ENCODE measurements around the gene NT5DC3. TPM values are rescaled to one million over a fixed set of nuclear protein-coding genes. Genes with fewer than 3 reads are reported as not detected.
"Not testable (repeated sequence)": the region's sequence is repeated elsewhere in the genome, so short reads cannot be mapped to it uniquely, and the experiment has no call there.

NT5DC3 gene
- total RNA-seq, 3 donors from 2014 or later (not counting 1 experiment from before 2014, with no cell fraction given): 1.1 to 2.1 (median 1.4) TPM

GRCh38 chr12:103839103-103839502 is 1.9 kb downstream of the NT5DC3 start:
- H3K9me3 Mint-ChIP-seq: no peaks in the 10 kb centered on the region
- Histone ChIP-seq H3K36me3 (ENCODE audit: control insufficient read depth, insufficient read depth, low read length) (no peaks in the 10 kb centered on the region), H3K4me1 (ENCODE audit: control insufficient read depth, insufficient read depth, low read length) (peaks cover 19% of the 10 kb centered on the region), H3K9me3 (ENCODE audit: control insufficient read depth, insufficient read depth, low read length) (no peaks in the 10 kb centered on the region), H3K27ac (ENCODE audit: low read length) (no peak overlapping the region), H3K27me3 (ENCODE audit: control insufficient read depth, insufficient read depth, low read length) (no peaks in the 10 kb centered on the region), H3K4me3 (ENCODE audit: low read length) (no peak overlapping the region)
- no peak for DNase-seq
- TF ChIP-seq, protein P1, sequence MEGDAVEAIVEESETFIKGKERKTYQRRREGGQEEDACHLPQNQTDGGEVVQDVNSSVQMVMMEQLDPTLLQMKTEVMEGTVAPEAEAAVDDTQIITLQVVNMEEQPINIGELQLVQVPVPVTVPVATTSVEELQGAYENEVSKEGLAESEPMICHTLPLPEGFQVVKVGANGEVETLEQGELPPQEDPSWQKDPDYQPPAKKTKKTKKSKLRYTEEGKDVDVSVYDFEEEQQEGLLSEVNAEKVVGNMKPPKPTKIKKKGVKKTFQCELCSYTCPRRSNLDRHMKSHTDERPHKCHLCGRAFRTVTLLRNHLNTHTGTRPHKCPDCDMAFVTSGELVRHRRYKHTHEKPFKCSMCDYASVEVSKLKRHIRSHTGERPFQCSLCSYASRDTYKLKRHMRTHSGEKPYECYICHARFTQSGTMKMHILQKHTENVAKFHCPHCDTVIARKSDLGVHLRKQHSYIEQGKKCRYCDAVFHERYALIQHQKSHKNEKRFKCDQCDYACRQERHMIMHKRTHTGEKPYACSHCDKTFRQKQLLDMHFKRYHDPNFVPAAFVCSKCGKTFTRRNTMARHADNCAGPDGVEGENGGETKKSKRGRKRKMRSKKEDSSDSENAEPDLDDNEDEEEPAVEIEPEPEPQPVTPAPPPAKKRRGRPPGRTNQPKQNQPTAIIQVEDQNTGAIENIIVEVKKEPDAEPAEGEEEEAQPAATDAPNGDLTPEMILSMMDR (IDR thresholded peaks at IDR 0.05): no peak
- 89% methylated on average over 4 of the region's 4 CpGs for WGBS (ENCODE audit: insufficient coverage)
- peaks cover 15 to 18% of the 10 kb centered on the region in 2 donors for H3K4me1 Mint-ChIP-seq
- intact Hi-C loops (cut with micrococcal nuclease): no loop called here
- H3K27me3 Mint-ChIP-seq (ENCODE audit: low read depth in 2 of 2): peaks cover 0 to 16% of the 10 kb centered on the region in 2 donors
- H3K27ac Mint-ChIP-seq: no peak overlapping the region
- no peak for ATAC-seq
- no peak overlapping the region for H3K4me3 Mint-ChIP-seq
- no peaks in the 10 kb centered on the region for H3K36me3 Mint-ChIP-seq

GRCh38 chr12:103838254-103838914 is 2.6 kb downstream of the NT5DC3 start:
- H3K36me3 ChIP-seq (ENCODE audit: control insufficient read depth, insufficient read depth, low read length): no peaks in the 10 kb centered on the region
- Mint-ChIP-seq H3K4me3 (peak overlapping the region; percentile 29), H3K36me3 (no peaks in the 10 kb centered on the region), H3K9me3 (no peaks in the 10 kb centered on the region), H3K4me1 (peaks cover 15 to 18% of the 10 kb centered on the region in 2 donors), H3K27me3 (ENCODE audit: low read depth in 2 of 2) (peaks cover 0 to 16% of the 10 kb centered on the region in 2 donors), H3K27ac (no peak overlapping the region)
- H3K4me3 ChIP-seq (ENCODE audit: low read length): no peak overlapping the region
- DNase-seq (no peak), ATAC-seq (no peak)
- WGBS (ENCODE audit: insufficient coverage): 100% methylated on average over 1 of the region's 1 CpG
- no peak overlapping the region for H3K27ac ChIP-seq (ENCODE audit: low read length)
- H3K9me3 ChIP-seq (ENCODE audit: control insufficient read depth, insufficient read depth, low read length): no peaks in the 10 kb centered on the region
- TF ChIP-seq, protein P1 (IDR thresholded peaks at IDR 0.05): no peak
- no peaks in the 10 kb centered on the region for H3K27me3 ChIP-seq (ENCODE audit: control insufficient read depth, insufficient read depth, low read length)
- peaks cover 19% of the 10 kb centered on the region for H3K4me1 ChIP-seq (ENCODE audit: control insufficient read depth, insufficient read depth, low read length)
- intact Hi-C loops (cut with micrococcal nuclease): no loop called here

- peaks cover 8 to 11% of the 10 kb centered on the region in 2 donors for H3K4me1 Mint-ChIP-seq
- H3K27ac ChIP-seq (ENCODE audit: low read length): no peak overlapping the region
- H3K4me3 Mint-ChIP-seq: no peak overlapping the region
- H3K36me3 ChIP-seq (ENCODE audit: control insufficient read depth, insufficient read depth, low read length): no peaks in the 10 kb centered on the region
- TF ChIP-seq, protein P1 (IDR thresholded peaks at IDR 0.05): no peak
- H3K9me3 ChIP-seq (ENCODE audit: control insufficient read depth, insufficient read depth, low read length): no peaks in the 10 kb centered on the region
- intact Hi-C loops (cut with micrococcal nuclease): no loop called here
- H3K4me3 ChIP-seq (ENCODE audit: low read length): no peak overlapping the region
- H3K36me3 Mint-ChIP-seq: no peaks in the 10 kb centered on the region
- no peaks in the 10 kb centered on the region for H3K27me3 ChIP-seq (ENCODE audit: control insufficient read depth, insufficient read depth, low read length)
- peaks cover 12% of the 10 kb centered on the region for H3K4me1 ChIP-seq (ENCODE audit: control insufficient read depth, insufficient read depth, low read length)
- H3K27me3 Mint-ChIP-seq (ENCODE audit: low read depth in 2 of 2): peaks cover 5 to 19% of the 10 kb centered on the region in 2 donors
- 95% methylated on average over 5 of the region's 5 CpGs for WGBS (ENCODE audit: insufficient coverage)
- no peaks in the 10 kb centered on the region for H3K9me3 Mint-ChIP-seq
- H3K27ac Mint-ChIP-seq: no peak overlapping the region
- ATAC-seq: no peak
- DNase-seq: no peak
Measured at GRCh38 chr12:103836345-103836744, 4.7 kb downstream of the NT5DC3 start.

DNA sequence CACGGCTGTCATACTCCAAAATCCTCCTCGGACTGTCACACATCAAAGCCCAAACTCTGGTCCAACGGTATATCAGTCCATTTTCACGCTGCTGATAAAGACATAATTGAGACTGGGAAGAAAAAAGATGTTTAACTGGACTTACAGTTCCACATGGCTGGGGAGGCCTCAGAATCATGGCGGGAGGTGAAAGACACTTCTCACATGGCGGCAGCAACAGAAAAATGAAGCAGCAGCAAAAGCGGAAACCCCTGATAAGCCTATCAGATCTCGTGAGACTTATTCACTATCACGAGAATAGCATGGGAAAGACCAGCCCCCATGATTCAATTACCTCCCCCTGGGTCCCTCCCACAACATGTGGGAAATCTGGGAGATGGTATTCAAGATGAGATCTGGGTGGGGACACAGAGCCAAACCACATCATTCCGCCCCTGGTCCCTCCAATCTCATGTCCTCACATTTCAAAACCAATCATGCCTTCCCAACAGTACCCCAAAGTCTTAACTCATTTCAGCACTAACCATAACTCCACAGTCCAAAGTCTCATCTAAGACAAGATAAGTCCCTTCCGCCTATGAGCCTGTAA is 5.2 kb downstream of the NT5DC3 start:
- H3K36me3 ChIP-seq (ENCODE audit: control insufficient read depth, insufficient read depth, low read length); H3K36me3 Mint-ChIP-seq; intact Hi-C loops (cut with micrococcal nuclease); H3K27ac Mint-ChIP-seq; H3K27ac ChIP-seq (ENCODE audit: low read length); DNase-seq; H3K9me3 ChIP-seq (ENCODE audit: control insufficient read depth, insufficient read depth, low read length); ATAC-seq; H3K4me3 Mint-ChIP-seq; H3K4me3 ChIP-seq (ENCODE audit: low read length); H3K27me3 ChIP-seq (ENCODE audit: control insufficient read depth, insufficient read depth, low read length); H3K9me3 Mint-ChIP-seq: not testable (repeated sequence)
- Mint-ChIP-seq H3K4me1 (peaks cover 8 to 11% of the 10 kb centered on the region in 2 donors), H3K27me3 (ENCODE audit: low read depth in 2 of 2) (peaks cover 10 to 19% of the 10 kb centered on the region in 2 donors)
- peaks cover 12% of the 10 kb centered on the region for H3K4me1 ChIP-seq (ENCODE audit: control insufficient read depth, insufficient read depth, low read length)
- WGBS (ENCODE audit: insufficient coverage): 96% methylated on average over 9 of the region's 11 CpGs
